Measurements from ENCODE around the gene SLX9.
"Not testable (repeated sequence)": the region's sequence is repeated elsewhere in the genome, so short reads cannot be mapped to it uniquely, and the experiment has no call there.

Gene SLX9

GRCh38 chr21:45019887-45020537, 80.2 kb downstream of the SLX9 start:
- DNase-seq (ENCODE audit: low spot score) = no peak

DNA sequence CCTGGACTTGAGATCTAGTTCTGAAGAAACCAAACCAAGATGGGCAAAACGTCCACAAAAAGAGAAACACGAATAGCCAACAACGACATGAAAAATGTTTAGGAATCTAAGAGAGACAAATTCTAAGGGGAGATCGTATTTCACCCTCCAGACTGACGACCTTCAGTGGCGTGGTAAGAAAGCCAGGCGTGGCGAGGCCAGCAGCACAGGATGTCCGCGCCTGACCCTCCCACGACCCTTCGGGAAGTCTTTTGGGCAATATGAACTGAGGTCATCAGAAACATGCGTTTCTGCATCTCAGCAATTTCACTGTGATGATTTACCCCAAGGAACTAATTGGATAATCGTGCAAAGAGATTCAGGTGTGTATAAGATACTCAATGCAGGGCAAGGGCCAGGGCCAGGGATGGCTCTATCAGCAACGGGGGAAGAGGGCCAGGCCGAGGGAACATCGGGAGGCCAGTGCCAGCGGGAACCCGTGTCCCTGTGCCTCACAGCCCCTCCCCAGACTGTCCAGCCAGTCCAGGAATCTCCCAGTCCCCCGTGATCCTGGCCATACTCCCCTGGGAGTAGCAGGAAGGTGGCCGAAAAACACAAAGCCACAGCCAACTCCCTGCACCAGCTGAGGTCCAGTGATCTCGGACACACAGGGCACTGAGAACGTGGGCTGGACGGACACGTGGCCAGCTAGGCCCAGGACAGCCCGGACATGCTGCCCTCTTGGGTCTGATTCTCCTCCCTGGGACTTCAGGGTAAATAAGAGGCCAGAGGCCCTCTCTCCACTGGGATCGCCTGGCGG, 81.0 kb downstream of the SLX9 start:
- DNase-seq (ENCODE audit: low spot score) = no peak

GRCh38 chr21:45021428-45022347, 81.9 kb downstream of the SLX9 start:
- DNase-seq (ENCODE audit: low spot score) = no peak

GRCh38 chr21:45022348-45022675, 82.5 kb downstream of the SLX9 start:
- DNase-seq (ENCODE audit: low spot score) = no peak

DNA sequence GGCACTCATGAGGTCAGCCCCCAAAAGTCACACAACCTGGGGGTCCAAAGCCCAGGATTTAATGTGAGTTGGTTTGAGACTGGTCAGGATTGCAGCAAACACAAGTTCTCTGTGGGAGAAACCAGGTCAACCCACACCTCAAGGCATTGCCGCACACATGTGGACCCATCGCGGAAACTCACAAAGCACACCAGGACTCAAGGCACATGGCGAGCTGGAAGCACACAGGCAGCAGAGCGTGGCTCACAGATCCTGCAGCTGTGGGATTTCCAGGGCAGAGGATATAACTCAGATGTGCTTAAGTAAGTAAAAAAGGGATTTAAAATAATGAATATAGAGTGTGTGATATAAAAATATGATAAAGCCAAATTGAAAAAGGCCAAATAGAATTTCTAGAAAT, 82.9 kb downstream of the SLX9 start:
- DNase-seq (ENCODE audit: low spot score) = no peak

DNA sequence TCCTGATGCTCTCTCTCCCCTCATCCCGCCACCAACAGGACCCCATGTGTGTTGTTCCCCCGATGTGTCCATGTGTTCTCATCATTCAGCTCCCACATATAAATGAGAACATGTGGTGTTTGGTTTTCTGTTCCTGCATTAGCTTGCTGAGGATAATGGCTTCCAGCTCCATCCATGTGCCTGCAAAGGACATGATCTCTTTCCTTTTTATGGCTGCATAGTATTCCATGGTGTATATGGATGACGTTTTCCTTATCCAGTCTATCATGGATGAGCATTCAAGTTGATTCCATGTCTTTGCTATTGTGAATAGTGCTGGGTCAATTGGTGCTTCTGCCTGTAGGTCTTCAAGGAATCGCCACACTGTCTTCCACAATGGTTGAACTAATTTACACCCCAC, 84.7 kb downstream of the SLX9 start:
- DNase-seq (ENCODE audit: low spot score) = not testable (repeated sequence)

DNA sequence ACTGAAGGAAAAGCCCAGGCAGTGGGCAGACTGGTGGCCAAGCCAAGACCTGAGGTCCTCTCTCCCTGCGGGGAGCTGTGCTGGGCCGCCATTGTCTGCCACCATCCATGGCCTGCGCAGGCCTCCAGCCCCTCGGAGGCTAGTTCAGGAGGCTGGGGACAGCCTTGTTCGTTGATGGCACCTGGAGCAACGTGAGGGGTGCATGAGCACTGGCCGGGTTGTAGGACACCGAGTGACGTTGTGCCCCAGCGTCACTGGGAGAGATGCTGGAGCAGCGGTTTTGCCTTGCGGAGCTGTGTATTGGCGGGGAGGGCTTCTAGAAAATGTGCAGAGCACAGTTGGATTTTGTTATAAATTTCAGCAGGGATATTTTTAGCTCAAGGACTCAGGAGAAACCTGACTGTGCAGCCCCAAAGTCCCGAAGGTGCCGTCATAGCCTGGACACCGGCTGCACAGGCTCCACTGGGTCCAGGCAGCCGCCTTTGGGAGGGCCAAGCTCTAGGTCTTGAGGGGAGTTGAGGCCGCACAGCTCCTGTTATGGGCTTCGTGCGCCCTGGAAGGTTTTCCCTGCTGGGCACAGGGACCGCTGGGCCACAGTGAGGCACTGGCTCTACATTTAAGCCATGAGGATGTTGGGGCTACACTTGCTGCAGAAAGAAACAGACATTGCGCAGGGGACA, 86.4 kb downstream of the SLX9 start:
- DNase-seq (ENCODE audit: low spot score) = no peak

All from putamen (tissue), 1 donor.